Measurements from ENCODE around the gene ADORA2B.

The ADORA2B gene

DNA sequence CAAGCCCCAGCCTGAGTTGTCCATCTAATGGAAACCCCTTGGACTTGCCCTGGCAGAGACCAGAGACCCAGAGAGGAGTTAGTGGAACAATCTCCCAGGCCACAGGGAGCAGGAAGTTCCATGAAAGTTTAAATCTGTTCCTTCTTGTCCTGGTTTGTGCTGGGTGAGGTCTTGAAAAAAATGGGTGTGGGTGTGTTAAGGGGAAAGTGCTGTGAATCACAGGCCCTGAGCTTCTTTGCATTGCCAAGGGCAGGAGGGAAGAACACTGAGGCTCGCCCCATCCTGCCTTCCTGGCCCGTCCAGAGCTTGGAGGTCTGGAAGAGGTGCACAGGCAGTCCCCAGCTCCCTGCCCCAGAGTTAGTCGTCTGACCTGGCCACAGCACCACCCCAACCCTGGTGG is 2.3 kb downstream of the ADORA2B start:
- TF ChIP-seq, protein P1, sequence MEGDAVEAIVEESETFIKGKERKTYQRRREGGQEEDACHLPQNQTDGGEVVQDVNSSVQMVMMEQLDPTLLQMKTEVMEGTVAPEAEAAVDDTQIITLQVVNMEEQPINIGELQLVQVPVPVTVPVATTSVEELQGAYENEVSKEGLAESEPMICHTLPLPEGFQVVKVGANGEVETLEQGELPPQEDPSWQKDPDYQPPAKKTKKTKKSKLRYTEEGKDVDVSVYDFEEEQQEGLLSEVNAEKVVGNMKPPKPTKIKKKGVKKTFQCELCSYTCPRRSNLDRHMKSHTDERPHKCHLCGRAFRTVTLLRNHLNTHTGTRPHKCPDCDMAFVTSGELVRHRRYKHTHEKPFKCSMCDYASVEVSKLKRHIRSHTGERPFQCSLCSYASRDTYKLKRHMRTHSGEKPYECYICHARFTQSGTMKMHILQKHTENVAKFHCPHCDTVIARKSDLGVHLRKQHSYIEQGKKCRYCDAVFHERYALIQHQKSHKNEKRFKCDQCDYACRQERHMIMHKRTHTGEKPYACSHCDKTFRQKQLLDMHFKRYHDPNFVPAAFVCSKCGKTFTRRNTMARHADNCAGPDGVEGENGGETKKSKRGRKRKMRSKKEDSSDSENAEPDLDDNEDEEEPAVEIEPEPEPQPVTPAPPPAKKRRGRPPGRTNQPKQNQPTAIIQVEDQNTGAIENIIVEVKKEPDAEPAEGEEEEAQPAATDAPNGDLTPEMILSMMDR (IDR thresholded peaks at IDR 0.05; ENCODE audit: insufficient read depth, missing control alignments): no peak
- FAIRE-seq (no peak), DNase-seq (ENCODE audit: insufficient read length, low spot score) (no peak)

DNA sequence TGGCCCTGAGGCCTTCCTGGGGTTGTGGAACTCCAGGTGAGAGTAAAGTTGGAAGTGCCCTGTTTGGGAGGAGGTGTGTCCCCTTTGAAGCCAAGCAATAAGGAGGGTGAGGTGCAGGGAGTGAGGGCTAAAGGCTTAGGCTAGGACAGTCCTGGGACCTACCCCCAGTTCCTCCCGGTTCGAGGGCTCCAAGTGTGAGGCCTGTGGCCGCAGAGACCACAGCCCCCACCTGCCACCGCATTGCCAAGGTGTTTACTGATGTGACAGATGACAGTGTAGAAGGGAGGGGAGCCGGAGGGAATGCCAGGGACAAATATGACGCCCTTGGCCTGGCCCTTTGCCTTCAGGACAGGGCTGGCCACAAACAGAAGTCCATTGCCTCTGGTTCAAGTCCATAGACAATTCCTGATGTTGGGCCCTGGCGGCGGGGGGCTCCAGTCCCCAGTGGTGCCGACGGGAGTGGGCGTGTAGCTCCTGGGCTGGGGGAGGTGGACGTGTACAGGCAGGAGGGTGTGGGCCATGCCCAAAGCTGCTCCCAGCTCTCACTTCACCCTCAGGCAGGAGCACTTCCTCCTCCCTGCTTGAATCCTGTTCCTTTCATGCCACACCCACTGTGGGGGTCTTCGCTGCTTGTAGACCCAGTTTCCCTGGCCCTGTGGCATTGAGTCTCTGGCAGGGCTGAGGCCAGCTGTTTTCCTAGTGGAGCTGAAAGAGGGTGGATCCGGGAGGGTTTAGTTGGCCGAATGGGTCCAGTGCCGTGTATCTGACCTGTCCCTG is 3.2 kb downstream of the ADORA2B start:
- FAIRE-seq: no peak
- TF ChIP-seq, protein P1 (IDR thresholded peaks at IDR 0.05; ENCODE audit: insufficient read depth, missing control alignments): no peak
- no peak for DNase-seq (ENCODE audit: insufficient read length, low spot score)

DNA sequence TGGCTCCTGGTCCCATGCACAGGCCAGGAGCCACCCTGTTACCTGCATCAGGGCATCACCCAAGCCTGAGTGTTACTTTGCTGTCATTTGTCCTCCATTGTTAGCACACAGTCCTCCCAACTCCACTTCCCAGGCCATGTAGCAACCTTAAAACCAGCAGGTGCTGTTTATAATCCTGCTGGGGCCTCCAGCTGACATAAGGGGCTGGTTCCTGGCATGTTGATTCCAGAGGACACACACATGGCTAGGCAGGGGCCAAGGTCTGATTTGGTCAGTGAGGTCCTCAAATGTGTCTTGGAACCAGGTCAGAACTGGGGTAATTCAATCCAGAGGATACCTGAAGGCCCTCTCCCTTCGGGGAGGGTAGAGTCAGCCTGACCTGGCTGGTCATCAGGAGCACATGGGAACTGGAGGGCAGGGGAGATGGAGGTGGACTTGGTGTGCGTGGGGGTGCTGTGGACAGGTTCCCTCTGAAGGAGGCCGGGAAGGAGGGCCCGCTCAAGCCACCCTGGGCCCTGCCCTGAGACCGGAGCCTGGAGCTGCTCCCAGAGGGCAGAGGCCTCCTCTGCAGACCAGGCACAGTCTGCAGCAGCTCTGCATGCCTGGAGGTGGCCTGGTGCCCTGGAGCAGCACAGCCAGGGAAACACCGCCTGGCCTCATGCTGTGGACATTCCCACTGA is 6.6 kb downstream of the ADORA2B start:
- FAIRE-seq: no peak
- TF ChIP-seq, protein P1 (IDR thresholded peaks at IDR 0.05; ENCODE audit: insufficient read depth, missing control alignments): no peak
- DNase-seq (ENCODE audit: insufficient read length, low spot score): no peak

DNA sequence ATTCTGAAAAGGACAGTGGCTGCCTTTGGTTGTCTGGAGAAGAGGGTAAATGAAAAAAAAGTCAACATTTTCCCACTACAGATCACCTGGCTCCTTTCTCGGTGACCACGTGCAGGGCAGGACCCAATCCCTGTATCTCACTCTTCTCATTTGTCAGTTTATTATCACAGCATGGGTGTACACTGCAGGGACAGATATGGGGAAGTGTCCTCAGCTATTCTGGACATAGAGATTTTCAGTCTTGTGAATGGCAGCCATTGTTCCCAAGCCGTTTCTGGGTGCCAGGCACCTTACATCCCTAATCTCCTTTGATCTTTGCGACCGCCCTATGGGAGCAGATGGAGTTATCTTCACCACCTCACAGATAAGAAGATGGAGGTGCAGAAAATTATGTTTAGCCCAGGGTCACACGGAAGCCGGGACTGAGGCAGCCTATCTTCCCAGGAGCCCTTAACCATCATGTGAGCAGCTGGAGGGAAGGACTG is 7.2 kb downstream of the ADORA2B start:
- TF ChIP-seq, protein P1 (IDR thresholded peaks at IDR 0.05; ENCODE audit: insufficient read depth, missing control alignments): no peak
- no peak for FAIRE-seq
- DNase-seq (ENCODE audit: insufficient read length, low spot score): no peak

DNA sequence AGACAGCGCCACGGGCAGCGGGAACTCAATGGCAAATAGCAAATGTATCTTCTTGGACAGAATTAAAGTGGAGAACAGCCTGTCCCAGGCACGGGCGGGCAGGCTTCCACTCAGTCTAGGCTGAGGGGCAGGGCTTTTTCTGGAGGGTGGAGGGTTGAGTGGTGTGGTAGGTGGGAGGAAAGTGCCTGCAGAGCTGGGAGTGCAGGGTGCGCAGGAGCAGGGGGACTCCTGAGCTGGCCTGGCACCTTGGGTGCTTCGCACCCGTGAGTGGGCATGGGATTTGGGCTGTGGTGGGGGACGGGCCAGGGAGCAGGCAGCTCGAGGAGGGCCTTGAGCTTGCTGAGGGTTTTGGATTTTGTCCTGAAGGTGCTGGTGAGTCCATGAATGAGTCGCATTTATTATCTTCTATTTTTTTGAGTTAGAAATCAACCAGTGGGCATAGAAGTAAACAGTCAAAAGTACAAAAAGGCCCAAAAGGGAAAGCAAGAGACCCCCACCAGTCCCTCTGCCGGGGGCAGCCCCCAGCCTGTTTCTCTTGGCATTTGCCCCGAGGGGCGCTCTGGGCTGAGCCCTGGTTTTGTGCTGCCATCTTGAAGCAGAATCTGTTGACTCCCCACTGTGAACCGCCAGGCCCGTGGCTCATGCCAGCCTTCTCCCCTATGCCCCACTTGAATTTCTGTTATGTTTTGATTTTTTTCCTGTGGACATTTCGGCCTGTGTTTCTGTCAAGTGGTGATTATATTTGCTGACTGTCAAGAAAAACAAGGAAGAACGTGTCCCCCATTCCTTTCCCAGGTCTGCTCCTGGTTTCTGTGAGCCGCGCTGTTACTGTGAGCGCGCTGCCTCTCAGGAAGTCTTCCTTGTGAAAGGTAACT is 8.2 kb downstream of the ADORA2B start:
- TF ChIP-seq, protein P1 (IDR thresholded peaks at IDR 0.05; ENCODE audit: insufficient read depth, missing control alignments): no peak
- DNase-seq (ENCODE audit: insufficient read length, low spot score) (no peak), FAIRE-seq (no peak)

DNA sequence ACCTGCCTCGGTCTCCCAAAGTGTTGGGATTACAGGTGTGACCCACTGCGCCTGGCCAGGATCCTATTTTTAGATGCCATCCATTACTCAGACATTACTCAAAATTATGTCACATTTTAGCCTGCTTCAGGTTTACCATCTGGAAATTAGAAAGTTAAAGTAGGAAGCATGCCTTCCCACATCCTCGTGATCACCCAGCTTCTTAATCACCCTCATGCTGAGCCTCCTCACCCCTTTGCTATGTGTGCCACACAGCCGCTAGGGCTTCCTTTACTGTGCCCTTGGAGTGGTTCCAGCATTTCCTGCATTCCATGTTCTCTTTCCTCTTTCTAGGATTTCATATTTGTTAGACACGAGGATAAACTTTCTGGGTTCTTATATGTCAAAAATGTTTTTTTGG is 9.3 kb downstream of the ADORA2B start:
- DNase-seq (ENCODE audit: insufficient read length, low spot score) (no peak), FAIRE-seq (no peak)
- TF ChIP-seq, protein P1 (IDR thresholded peaks at IDR 0.05; ENCODE audit: insufficient read depth, missing control alignments): no peak
